ENCODE results near the gene EIF5A.
A peak's percentile ranks its signal among the peaks of the same experiment; 100 is the strongest.

The EIF5A gene

GRCh38 chr17:7311110-7311705 lies 3.8 kb downstream of the EIF5A start:
- no peak for DNase-seq (ENCODE audit: extremely low spot score, insufficient read length, low read depth)
- FAIRE-seq: no peak

DNA sequence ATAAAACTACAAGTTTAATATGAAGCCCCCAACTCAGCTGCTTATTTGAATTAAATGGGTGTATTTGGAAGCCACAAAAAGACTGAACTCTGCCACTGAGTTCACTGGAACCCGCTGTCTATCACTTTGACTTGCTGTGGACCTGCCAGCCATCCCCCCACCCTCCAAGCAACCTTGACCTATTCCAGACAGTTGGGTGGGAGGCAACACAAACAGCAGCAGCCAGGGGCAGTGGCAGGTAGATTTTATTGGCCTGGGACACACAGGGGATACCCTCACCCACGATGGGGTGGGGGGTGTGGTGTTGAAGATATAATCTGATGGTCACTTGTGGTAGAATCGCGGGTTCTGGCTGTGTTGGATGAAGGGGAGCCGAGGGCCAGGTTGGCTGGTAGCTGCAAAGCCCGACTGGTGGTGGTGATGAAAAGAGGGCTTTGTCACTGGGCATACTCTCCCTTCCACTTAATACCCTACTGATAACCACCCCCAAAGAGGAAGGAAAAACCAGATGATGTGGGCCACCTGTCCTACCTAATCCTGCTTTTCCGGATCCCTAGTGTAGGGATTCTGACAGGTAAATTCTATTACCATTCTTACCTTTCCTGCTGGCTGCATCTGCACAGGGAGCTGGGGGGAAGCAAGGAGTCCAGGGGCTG lies 5.1 kb downstream of the EIF5A start:
- no peak for DNase-seq (ENCODE audit: extremely low spot score, insufficient read length, low read depth)
- no peak for FAIRE-seq

DNA sequence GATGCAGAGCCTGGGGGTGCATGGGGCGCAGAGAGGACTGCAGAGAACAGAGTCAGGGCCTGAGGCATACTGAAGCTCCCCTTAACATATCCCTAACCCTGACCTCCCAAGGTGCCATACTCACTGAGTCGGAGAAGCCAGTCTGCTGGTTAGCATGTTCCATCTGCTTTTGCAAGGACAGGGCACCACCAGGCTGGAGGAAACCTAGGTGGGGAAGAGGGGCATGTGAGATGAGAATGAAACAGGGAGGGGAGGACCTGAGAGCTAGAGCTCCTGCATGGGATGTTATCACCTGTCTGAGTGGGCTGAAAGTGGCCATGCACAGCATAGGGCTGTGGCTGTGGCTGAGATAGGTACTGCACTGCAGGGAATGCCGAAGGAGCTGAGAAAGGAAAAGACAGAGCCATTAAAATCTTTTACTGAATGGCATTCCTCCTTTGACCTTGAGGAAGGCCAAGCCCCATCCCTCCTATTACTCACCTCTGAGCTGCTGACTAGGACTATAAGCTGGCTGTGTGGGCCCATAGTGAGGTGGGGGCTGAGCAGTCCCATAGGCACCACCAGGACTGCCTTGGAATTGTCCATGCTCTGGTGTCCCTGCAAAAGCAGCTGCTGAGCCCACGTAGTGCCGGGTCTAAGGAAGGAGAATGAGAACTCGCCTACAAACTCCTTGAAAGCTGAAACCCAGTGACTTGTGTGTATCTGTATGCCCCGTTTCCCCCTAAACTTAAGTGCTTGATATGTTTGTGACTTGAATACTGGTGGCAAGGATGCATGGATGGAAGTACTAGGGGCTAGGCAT lies 5.9 kb downstream of the EIF5A start:
- DNase-seq (ENCODE audit: extremely low spot score, insufficient read length, low read depth): no peak
- FAIRE-seq: no peak

- FAIRE-seq (no peak), DNase-seq (ENCODE audit: extremely low spot score, insufficient read length, low read depth) (no peak)
Measured at GRCh38 chr17:7313890-7314718, 6.7 kb downstream of the EIF5A start.

GRCh38 chr17:7314719-7315569 lies 7.5 kb downstream of the EIF5A start, which contains the start of gene GPS2:
Gene GPS2 (minus strand): TSS chr17:7315360. CDS start chr17:7315052, 308 bp downstream.
- FAIRE-seq (peak; percentile 85), DNase-seq (ENCODE audit: extremely low spot score, insufficient read length, low read depth) (peak; percentile 81)

DNA sequence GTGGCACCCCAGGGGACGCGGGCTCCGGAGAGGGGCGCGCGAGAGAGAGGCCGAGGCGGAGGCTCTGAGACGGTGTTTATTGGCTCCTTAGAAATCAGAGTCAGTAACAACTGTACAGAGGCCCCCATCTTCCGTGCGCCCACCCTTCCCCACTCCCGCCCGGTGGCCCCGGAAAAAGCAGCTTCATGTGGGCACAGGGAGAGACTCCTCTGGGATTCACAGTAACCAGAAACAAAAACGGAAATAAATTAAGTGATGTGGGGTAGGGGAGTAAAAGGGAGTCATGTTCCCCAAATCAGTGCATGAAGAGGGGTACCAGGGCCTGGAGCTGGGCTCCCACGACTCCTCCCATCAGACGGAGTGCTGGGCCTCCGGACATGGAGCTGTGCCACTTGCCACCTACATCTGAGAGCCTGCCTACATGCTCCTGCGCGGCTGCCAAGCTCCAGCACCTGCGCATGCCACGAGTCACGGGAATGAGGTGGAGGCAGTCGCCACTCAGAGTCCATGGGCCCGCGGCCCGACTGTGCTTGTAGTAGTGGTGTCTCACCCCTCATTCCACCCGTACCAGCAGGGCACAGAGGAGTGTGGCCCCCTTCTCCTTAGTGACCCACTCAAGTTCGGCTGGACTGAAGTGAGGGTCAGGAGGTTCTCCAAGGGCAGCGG lies 8.3 kb downstream of the EIF5A start:
- DNase-seq (ENCODE audit: extremely low spot score, insufficient read length, low read depth) (no peak), FAIRE-seq (no peak)

GRCh38 chr17:7317161-7317803 lies 9.9 kb downstream of the EIF5A start:
- no peak for DNase-seq (ENCODE audit: extremely low spot score, insufficient read length, low read depth)
- FAIRE-seq: no peak

DNA sequence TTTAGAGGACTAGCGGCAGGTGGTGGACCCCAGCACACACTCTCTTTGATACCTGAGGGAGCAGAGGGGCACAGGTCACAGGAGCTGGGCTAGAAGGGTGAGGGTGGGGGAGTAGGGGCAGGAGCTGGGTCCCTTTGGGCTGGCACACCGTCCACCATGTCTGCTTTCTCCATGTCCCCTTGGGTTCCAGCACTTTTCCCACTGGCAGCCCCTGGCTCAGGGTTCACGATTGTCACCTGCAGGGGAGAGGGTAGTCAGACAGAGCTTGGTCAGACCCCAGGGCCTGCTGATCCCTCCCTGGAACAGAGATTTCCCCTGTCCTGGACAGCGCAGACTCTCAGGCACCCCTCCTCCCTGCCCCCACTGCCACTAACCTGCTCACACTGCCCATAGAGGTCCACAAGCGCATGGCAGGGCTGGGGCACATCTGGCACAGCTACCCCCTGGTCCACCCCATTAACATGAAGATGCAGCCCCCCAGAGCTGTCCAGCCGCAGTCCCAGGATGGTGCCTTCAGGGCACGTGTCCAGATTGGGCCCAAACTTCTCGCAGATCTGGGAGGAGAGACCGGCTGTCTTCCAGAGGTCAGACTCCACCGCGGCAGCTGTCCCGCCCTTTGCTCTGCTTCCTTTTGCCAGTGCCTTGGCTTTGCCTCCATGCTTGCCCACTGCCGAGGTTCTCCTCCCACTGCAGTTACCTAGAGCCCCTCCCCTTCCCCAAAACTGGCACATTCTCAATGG lies 10.9 kb downstream of the EIF5A start:
- DNase-seq (ENCODE audit: extremely low spot score, insufficient read length, low read depth): no peak
- no peak for FAIRE-seq

GRCh38 chr17:7321466-7321865 lies 14.0 kb downstream of the EIF5A start:
- FAIRE-seq: no peak
- DNase-seq (ENCODE audit: extremely low spot score, insufficient read length, low read depth): no peak

DNA sequence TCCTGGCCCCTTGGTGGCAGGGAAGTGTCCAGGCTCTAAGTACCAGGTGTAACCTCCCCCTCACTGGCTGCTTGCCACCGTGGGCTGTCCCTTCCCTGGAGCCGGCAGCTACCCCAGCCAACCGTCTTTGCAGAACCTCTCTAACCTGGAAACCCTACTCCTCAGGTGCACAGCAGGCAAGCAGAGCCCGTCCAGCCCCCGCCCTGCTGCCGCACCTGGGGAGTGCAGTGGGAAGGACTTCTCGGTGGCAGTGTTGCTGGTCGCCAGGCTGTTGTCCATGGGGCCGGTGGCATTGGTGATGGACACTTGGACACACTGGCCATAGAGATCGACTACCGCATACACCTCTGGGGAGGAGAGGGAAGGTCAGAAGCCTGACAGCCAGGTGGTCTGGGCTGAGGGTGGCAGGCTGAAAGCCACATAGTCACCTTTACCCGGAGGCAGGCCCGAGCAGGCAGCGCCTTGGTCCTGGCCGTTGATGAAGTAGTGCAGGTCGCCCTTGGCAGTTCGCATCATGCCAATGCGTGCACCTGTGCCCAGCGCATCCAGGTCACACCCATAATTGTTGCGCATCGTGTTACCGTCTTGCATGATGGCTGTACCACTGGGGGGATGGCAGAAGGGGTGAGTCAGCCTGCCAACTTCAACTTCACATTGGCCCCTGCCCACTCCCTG lies 15.2 kb downstream of the EIF5A start:
- FAIRE-seq: no peak
- DNase-seq (ENCODE audit: extremely low spot score, insufficient read length, low read depth): no peak

- DNase-seq (ENCODE audit: extremely low spot score, insufficient read length, low read depth): no peak
Measured at GRCh38 chr17:7323731-7324437, 16.5 kb downstream of the EIF5A start.

GRCh38 chr17:7324438-7324779 lies 17.0 kb downstream of the EIF5A start:
- FAIRE-seq (no peak), DNase-seq (ENCODE audit: extremely low spot score, insufficient read length, low read depth) (no peak)

More at GRCh38 chr17:7323731-7324437, 16.5 kb downstream of the EIF5A start:
- FAIRE-seq: peak; percentile 66

GRCh38 chr17:7325031-7325528 lies 17.7 kb downstream of the EIF5A start:
- FAIRE-seq: no peak
- no peak for DNase-seq (ENCODE audit: extremely low spot score, insufficient read length, low read depth)

GRCh38 chr17:7326186-7326585 lies 18.8 kb downstream of the EIF5A start:
- DNase-seq (ENCODE audit: extremely low spot score, insufficient read length, low read depth): no peak
- no peak for FAIRE-seq

DNA sequence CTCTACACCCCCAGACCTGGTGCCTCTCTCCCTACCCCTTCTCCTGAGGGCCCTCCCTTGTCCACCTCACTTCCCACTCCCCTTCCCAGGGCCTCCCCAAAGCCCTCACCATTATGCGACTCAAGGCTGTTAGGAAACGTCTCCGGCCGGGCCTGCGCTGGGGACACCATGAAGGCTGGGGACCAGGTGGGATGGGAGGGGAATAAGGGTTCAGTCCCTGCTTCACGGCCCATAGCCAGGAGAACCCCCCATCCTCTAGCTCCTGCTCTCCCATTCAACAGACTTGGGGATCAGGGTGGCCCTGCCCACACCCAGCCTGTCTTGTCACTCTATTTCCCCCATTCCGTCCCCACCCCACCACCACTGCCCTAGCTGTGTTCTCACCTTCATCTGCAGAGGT lies 19.6 kb downstream of the EIF5A start:
- DNase-seq (ENCODE audit: extremely low spot score, insufficient read length, low read depth) (no peak), FAIRE-seq (no peak)

- DNase-seq (ENCODE audit: extremely low spot score, insufficient read length, low read depth) (no peak), FAIRE-seq (no peak)
Measured at GRCh38 chr17:7327501-7327900, 20.1 kb downstream of the EIF5A start.

- FAIRE-seq (no peak), DNase-seq (ENCODE audit: extremely low spot score, insufficient read length, low read depth) (no peak)
Measured at GRCh38 chr17:7328009-7328408, 20.6 kb downstream of the EIF5A start.
